HCT116 (cell line): ENCODE measurements around the gene TPH1. TPM values are rescaled to one million over a fixed set of nuclear protein-coding genes. Genes with fewer than 3 reads are reported as not detected.

Source experiments
- ATAC-seq: fragments of 200-7000 bp; cut with Tn5 transposase; 2 replicates; pipeline ENCODE4 v1.9.1; 2020; ENCODE audit warnings: mild to moderate bottlenecking, moderate library complexity
- BruUV-seq: library from RNA; stranded (reverse); fragments of 400-500 nt; replicated peaks from 2 replicates; lab custom pipeline; 2021; lab: Mats Ljungman, UMichigan
- CTCF ChIA-PET: fragments of 300-600 bp; sonication (Branson Sonifier 250); formaldehyde crosslinking; loops from one replicate; lab custom pipeline; 2021; ENCODE audit warnings: antibody characterized with exemption; lab: Charles Lee
- POLR2A ChIA-PET: fragments of 300-600, 350-600 bp; sonication (Branson Sonifier 250); formaldehyde crosslinking; loops from one replicate; lab custom pipeline; 2021; ENCODE audit warnings: antibody characterized with exemption; lab: Charles Lee
- RAD21 ChIA-PET, 2 experiments: fragments of 300-600 bp; sonication (Branson Sonifier 250); formaldehyde crosslinking; loops; one replicate each; lab custom pipeline; 2023; ENCODE audit warnings: low total read pairs in 2 of 2; ENCODE audit not compliant: uncharacterized antibody in 2 of 2, unreplicated experiment in 2 of 2, low non-redundant PET in 1 of 2; lab: Charles Lee
- DNase-seq: peaks from one replicate; pipeline ENCODE4 v3.0.0-alpha.2; 2010; ENCODE audit warnings: low read depth, low spot score
- H2AFZ ChIP-seq: fragments of 200-600 bp; shearing (Covaris generic), sonication (generic); 2 replicates; pipeline ENCODE4 v1.6.1; 2017; ENCODE audit warnings: low read depth, mixed run types, mixed read lengths, antibody characterized with exemption, low read length; ENCODE audit not compliant: poor library complexity, severe bottlenecking
- H3K27ac ChIP-seq: 2 replicates; pipeline ENCODE4 v1.5.1; 2012; ENCODE audit warnings: low read depth, low read length
- H3K27me3 ChIP-seq: fragments of 200-600 bp; sonication (generic); 2 replicates; pipeline ENCODE4 v1.6.1; 2016; ENCODE audit warnings: mixed run types, low read length, mixed read lengths; ENCODE audit not compliant: insufficient read depth
- H3K36me3 ChIP-seq, 2 experiments: fragments of 200-500 bp in 1 of 2; fragments of 200-600 bp in 1 of 2; sonication (Bioruptor generic) in 1 of 2; sonication (generic) in 1 of 2; 2 replicates each; pipeline versions ENCODE4 v1.5.1 to v1.6.1; 2014 to 2016; ENCODE audit warnings: low read length in 2 of 2, inconsistent platforms in 1 of 2, mixed read lengths in 1 of 2, mixed run types in 1 of 2; ENCODE audit not compliant: insufficient read depth in 2 of 2, control insufficient read depth in 1 of 2
- H3K4me1 ChIP-seq, 2 experiments: fragments of 200-600 bp in 1 of 2; sonication (generic) in 1 of 2; 2 replicates each; pipeline versions ENCODE4 v1.5.1 to v1.6.1; 2012 to 2017; ENCODE audit warnings: low read length in 2 of 2, inconsistent platforms in 1 of 2, mild to moderate bottlenecking in 1 of 2, mixed read lengths in 1 of 2, mixed run types in 1 of 2, moderate library complexity in 1 of 2; ENCODE audit not compliant: insufficient read depth in 2 of 2, control insufficient read depth in 1 of 2
- H3K4me2 ChIP-seq: fragments of 200-600 bp; sonication (generic); 2 replicates; pipeline ENCODE4 v1.6.1; 2017; ENCODE audit warnings: mixed run types, low read length, mixed read lengths
- H3K4me3 ChIP-seq, 2 experiments: fragments of 200-600 bp in 1 of 2; sonication (generic) in 1 of 2; replicated peaks in 1 of 2; 2 replicates each; pipeline ENCODE4 v1.5.1; 2011 to 2016; ENCODE audit warnings: low read length in 2 of 2, control low read depth in 1 of 2, low read depth in 1 of 2, mild to moderate bottlenecking in 1 of 2, mixed read lengths in 1 of 2, mixed run types in 1 of 2
- H3K79me2 ChIP-seq: fragments of 200-600 bp; sonication (generic); 2 replicates; pipeline ENCODE4 v1.6.1; 2017; ENCODE audit warnings: mild to moderate bottlenecking, mixed run types, low read length, moderate library complexity, mixed read lengths; ENCODE audit not compliant: insufficient read depth
- H3K9ac ChIP-seq: fragments of 200-600 bp; sonication (generic); 2 replicates; pipeline ENCODE4 v1.6.1; 2016; ENCODE audit warnings: low read length, mixed read lengths
- H3K9me2 ChIP-seq: fragments of 200-600 bp; sonication (generic), shearing (Covaris generic); 2 replicates; pipeline ENCODE4 v1.6.1; 2017; ENCODE audit warnings: mixed run types, mild to moderate bottlenecking, moderate library complexity; ENCODE audit not compliant: insufficient read depth
- H3K9me3 ChIP-seq, 2 experiments: fragments of 200-500 bp in 1 of 2; fragments of 200-600 bp in 1 of 2; sonication (Bioruptor generic) in 1 of 2; sonication (generic) in 1 of 2; 2 replicates each; pipeline ENCODE4 v1.6.1; 2014 to 2017; ENCODE audit warnings: low read length in 2 of 2, mixed read lengths in 2 of 2, inconsistent platforms in 1 of 2, low read depth in 1 of 2, mild to moderate bottlenecking in 1 of 2, mixed run types in 1 of 2, moderate library complexity in 1 of 2; ENCODE audit not compliant: control insufficient read depth in 1 of 2, insufficient read depth in 1 of 2
- H4K20me1 ChIP-seq: fragments of 200-600 bp; sonication (generic), shearing (Covaris generic); 2 replicates; pipeline ENCODE4 v1.6.1; 2017; ENCODE audit warnings: mixed run types, mild to moderate bottlenecking, moderate library complexity; ENCODE audit not compliant: insufficient read depth
- ATF3 ChIP-seq: IDR thresholded peaks from 2 replicates; pipeline ENCODE4 v1.6.1; 2012
- EZH2 ChIP-seq: fragments of 200-600 bp; sonication (generic); IDR thresholded peaks from 2 replicates; pipeline ENCODE4 v1.6.1; 2017; ENCODE audit warnings: antibody characterized with exemption, mixed run types
- REST ChIP-seq: IDR thresholded peaks from 2 replicates; pipeline ENCODE4 v1.6.1; 2012; ENCODE audit warnings: low read depth
- intact Hi-C: fragments of 100-400 bp; cut with micrococcal nuclease; formaldehyde crosslinking; loops from 2 replicates; pipeline ENCODE4 v1.10.0; 2022
- total RNA-seq: library from RNA; stranded (reverse); gene quantifications from one replicate; pipeline ENCODE4 v1.2.1, GENCODE V29; 2021; ENCODE audit not compliant: unreplicated experiment

TPH1 gene
- total RNA-seq, 1 experiment from 2014 or later: 0.42 TPM

- no peak for TF ChIP-seq REST
Measured at GRCh38 chr11:18088966-18089365, 42.9 kb upstream of the TPH1 start (continued).

GRCh38 chr11:18088366-18088765 is 42.3 kb upstream of the TPH1 start:
- no peak for TF ChIP-seq EZH2
- TF ChIP-seq ATF3: no peak
- Histone ChIP-seq H3K4me1 (no peaks in the 10 kb centered on the region), H3K9me2 (no peaks in the 10 kb centered on the region), H3K79me2 (no peaks in the 10 kb centered on the region; the same call in 1 of the 2 replicates), H2AFZ (no peak overlapping the region), H3K36me3 (peaks cover 35 to 40% of the 10 kb centered on the region in 2 experiments; a peak in 3 of 4 replicates), H3K27ac (no peak overlapping the region), H3K9ac (no peak overlapping the region), H3K9me3 (no peaks in the 10 kb centered on the region), H3K4me2 (no peak overlapping the region), H3K27me3 (no peaks in the 10 kb centered on the region), H4K20me1 (no peaks in the 10 kb centered on the region), H3K4me3 (no peak overlapping the region)
- ChIA-PET POLR2A (no interaction called here), CTCF (interaction anchor here (0.5 kb wide), 1 partner anchor 16 kb away, joined by 3 read pairs; no protein-coding TSS in a partner anchor), RAD21 (no interaction called here)
- no TSS peak for BruUV-seq
- intact Hi-C loops: no loop called here
- ATAC-seq (no peak), DNase-seq (no peak)
